ENCODE measurements around the gene GLCE. TPM values are rescaled to one million over a fixed set of nuclear protein-coding genes. Genes with fewer than 3 reads are reported as not detected.

Gene GLCE
- 8.5 TPM for total RNA-seq (ENCODE audit: unreplicated experiment)
- long read RNA-seq, partial matches to known transcripts, result 0 of 5 reads
- long read RNA-seq, other reads (novel, unspliced or antisense), result 4 of 5 reads

DNA sequence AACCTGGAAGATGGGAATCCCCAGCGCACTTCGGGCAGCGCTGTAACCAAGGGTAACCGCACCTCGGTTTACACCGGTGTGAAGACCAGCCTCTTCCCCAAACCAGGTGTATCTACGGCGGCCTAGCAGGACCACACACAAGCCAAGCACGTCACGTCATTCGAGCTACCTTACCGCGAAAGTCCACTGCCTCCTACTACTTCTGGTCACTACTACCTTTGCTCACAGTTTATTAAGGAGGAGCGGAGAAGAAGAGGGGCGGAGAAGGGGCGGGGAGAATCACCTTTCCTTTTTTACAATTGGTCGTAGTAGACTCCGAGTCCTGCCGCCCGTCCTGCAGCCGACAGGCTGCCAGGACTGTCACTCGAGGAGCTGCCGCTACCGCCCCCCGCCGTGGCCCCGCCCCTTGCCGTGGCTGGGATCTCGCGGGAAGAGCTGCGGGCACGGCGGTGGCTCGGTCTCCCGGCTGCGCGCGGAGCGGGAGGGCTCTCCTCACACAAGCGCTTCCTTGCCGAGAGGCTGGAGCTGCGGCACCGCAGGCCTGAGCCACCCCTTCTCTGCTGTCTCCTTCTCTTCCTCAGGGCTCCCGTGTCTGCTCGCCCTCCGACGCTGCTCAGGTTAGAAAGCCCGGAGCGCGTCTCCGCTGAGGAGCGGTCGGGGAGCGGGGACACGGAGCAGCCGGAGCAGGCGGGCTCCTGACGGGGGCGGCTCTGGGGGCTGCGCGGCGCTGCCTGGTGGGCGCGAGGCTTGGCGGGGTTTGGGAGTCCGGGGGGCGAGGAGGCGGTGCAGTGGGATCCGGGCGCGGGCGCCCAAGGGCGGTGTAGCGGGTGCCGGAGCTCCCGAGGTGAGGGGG is at the start of gene GLCE:
Gene GLCE, plus strand, starts transcription at position 495 of the 853 bp plus-strand sequence. CDS start 95,172 bp downstream, outside the sequence.
- DNase-seq (ENCODE audit: low spot score), result peak; percentile 98
- H3K36me3 Mint-ChIP-seq (ENCODE audit: low read depth, unreplicated experiment), result no peaks in the 10 kb centered on the region
- H3K27ac Mint-ChIP-seq (ENCODE audit: unreplicated experiment), result peak within 1 kb of the TSS; percentile 85
- TF ChIP-seq CTCF (IDR thresholded peaks at IDR 0.05; ENCODE audit: unreplicated experiment), result no peak
- H3K4me3 Mint-ChIP-seq (ENCODE audit: unreplicated experiment), result peak within 1 kb of the TSS; percentile 98
- H3K9me3 Mint-ChIP-seq (ENCODE audit: unreplicated experiment), result no peaks in the 10 kb centered on the region
- H3K27me3 Mint-ChIP-seq (ENCODE audit: unreplicated experiment), result peaks cover 6% of the 10 kb centered on the region
- H3K4me1 Mint-ChIP-seq (ENCODE audit: unreplicated experiment), result peaks cover 13% of the 10 kb centered on the region

DNA sequence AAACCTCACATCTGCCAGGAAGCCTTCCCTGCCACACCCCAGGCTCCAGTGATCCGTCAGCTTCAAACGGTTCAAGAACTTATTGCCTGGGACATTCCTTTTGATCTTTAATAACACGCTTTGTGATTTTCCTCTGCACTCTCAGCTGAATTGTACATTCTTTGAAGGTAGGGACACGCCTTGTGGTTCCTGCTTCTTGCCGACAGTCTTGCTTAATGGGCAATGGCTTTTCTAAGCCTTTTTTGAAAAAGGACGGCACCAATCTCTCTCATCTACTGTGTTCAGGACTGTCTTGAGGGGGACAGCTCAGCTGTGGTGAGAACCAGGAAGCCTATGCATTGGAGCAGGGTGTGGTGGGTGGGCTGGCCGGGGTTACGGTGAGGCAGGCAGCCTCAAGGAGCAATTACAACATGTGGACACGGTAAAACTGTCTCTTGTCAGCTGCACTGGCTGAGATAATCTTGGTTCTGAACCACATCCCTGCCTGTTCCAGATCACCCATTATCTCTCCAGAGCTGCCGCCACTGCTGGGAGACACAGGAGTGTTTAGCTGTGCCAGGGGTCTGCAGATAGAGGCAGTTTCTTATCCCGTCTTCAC is 46.0 kb upstream of the GLCE start:
- peaks cover 2% of the 10 kb centered on the region for H3K27me3 Mint-ChIP-seq (ENCODE audit: unreplicated experiment)
- DNase-seq (ENCODE audit: low spot score), result no peak
- no peak for TF ChIP-seq CTCF (IDR thresholded peaks at IDR 0.05; ENCODE audit: unreplicated experiment)
- no peaks in the 10 kb centered on the region for H3K4me1 Mint-ChIP-seq (ENCODE audit: unreplicated experiment)
- H3K4me3 Mint-ChIP-seq (ENCODE audit: unreplicated experiment), result no peak overlapping the region
- H3K27ac Mint-ChIP-seq (ENCODE audit: unreplicated experiment), result no peak overlapping the region
- no peaks in the 10 kb centered on the region for H3K36me3 Mint-ChIP-seq (ENCODE audit: low read depth, unreplicated experiment)
- no peaks in the 10 kb centered on the region for H3K9me3 Mint-ChIP-seq (ENCODE audit: unreplicated experiment)

- H3K9me3 Mint-ChIP-seq (ENCODE audit: unreplicated experiment), result no peaks in the 10 kb centered on the region
- no peak overlapping the region for H3K27ac Mint-ChIP-seq (ENCODE audit: unreplicated experiment)
- peaks cover 2% of the 10 kb centered on the region for H3K27me3 Mint-ChIP-seq (ENCODE audit: unreplicated experiment)
- H3K4me3 Mint-ChIP-seq (ENCODE audit: unreplicated experiment), result no peak overlapping the region
- no peak for DNase-seq (ENCODE audit: low spot score)
- H3K36me3 Mint-ChIP-seq (ENCODE audit: low read depth, unreplicated experiment), result no peaks in the 10 kb centered on the region
- TF ChIP-seq CTCF (IDR thresholded peaks at IDR 0.05; ENCODE audit: unreplicated experiment), result no peak
- H3K4me1 Mint-ChIP-seq (ENCODE audit: unreplicated experiment), result no peaks in the 10 kb centered on the region
These were observed 45.4 kb upstream of the GLCE start for GRCh38 chr15:69115031-69115430.

GRCh38 chr15:69116391-69116790 is 44.0 kb upstream of the GLCE start:
- Mint-ChIP-seq H3K4me1 (ENCODE audit: unreplicated experiment) (no peaks in the 10 kb centered on the region), H3K27ac (ENCODE audit: unreplicated experiment) (no peak overlapping the region), H3K36me3 (ENCODE audit: low read depth, unreplicated experiment) (no peaks in the 10 kb centered on the region), H3K9me3 (ENCODE audit: unreplicated experiment) (no peaks in the 10 kb centered on the region), H3K27me3 (ENCODE audit: unreplicated experiment) (peaks cover 2% of the 10 kb centered on the region), H3K4me3 (ENCODE audit: unreplicated experiment) (no peak overlapping the region)
- DNase-seq (ENCODE audit: low spot score), result no peak
- TF ChIP-seq CTCF (IDR thresholded peaks at IDR 0.05; ENCODE audit: unreplicated experiment), result no peak

GRCh38 chr15:69117431-69117871 is 43.0 kb upstream of the GLCE start:
- H3K4me3 Mint-ChIP-seq (ENCODE audit: unreplicated experiment), result no peak overlapping the region
- no peaks in the 10 kb centered on the region for H3K36me3 Mint-ChIP-seq (ENCODE audit: low read depth, unreplicated experiment)

More at GRCh38 chr15:69117431-69117871, 43.0 kb upstream of the GLCE start:
- no peaks in the 10 kb centered on the region for H3K9me3 Mint-ChIP-seq (ENCODE audit: unreplicated experiment)
- DNase-seq (ENCODE audit: low spot score), result no peak
- H3K27me3 Mint-ChIP-seq (ENCODE audit: unreplicated experiment), result peaks cover 2% of the 10 kb centered on the region
- TF ChIP-seq CTCF (IDR thresholded peaks at IDR 0.05; ENCODE audit: unreplicated experiment), result no peak
- H3K4me1 Mint-ChIP-seq (ENCODE audit: unreplicated experiment), result no peaks in the 10 kb centered on the region
- H3K27ac Mint-ChIP-seq (ENCODE audit: unreplicated experiment), result no peak overlapping the region

Data from endothelial cell (in vitro differentiated cells).